Measurements from ENCODE around the gene RSPO3.

The RSPO3 gene

DNA sequence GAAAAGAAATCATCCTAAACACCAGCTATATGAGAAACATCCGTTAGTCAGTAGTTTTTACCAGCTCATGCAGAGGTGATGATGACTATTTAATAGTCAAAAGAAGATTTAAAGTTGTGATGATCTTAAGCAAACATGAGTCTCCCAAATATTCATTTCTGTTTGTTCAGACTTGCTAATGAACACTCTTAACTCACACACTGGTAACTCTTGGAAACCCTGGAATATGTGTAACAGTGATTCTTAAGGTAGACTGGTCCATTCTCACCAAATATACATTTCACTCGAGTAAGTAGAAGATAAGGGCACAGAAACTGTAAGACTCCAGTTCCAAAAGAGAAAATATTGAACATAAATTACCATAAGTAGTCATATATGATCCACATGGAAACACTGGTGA, 29.1 kb downstream of the RSPO3 start:
- TF ChIP-seq, protein P1, sequence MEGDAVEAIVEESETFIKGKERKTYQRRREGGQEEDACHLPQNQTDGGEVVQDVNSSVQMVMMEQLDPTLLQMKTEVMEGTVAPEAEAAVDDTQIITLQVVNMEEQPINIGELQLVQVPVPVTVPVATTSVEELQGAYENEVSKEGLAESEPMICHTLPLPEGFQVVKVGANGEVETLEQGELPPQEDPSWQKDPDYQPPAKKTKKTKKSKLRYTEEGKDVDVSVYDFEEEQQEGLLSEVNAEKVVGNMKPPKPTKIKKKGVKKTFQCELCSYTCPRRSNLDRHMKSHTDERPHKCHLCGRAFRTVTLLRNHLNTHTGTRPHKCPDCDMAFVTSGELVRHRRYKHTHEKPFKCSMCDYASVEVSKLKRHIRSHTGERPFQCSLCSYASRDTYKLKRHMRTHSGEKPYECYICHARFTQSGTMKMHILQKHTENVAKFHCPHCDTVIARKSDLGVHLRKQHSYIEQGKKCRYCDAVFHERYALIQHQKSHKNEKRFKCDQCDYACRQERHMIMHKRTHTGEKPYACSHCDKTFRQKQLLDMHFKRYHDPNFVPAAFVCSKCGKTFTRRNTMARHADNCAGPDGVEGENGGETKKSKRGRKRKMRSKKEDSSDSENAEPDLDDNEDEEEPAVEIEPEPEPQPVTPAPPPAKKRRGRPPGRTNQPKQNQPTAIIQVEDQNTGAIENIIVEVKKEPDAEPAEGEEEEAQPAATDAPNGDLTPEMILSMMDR (IDR thresholded peaks at IDR 0.05; ENCODE audit: insufficient read depth, low read depth, low read length, missing control alignments): no peak
- DNase-seq (ENCODE audit: low read depth): peak; percentile 4
- H3K4me3 ChIP-seq (ENCODE audit: low read length): no peak overlapping the region

DNA sequence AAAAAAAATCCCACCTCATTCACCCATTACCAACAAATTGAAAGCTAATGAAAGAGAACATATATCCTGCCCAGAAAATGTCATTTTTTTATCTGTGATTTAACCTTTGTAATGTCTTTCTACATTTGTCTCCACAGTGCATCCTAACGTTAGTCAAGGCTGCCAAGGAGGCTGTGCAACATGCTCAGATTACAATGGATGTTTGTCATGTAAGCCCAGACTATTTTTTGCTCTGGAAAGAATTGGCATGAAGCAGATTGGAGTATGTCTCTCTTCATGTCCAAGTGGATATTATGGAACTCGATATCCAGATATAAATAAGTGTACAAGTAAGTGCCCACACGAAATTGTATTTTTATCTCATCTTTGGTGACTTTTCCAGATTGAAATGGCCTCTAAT, 30.0 kb downstream of the RSPO3 start:
- no peak for DNase-seq (ENCODE audit: low read depth)
- no peak overlapping the region for H3K4me3 ChIP-seq (ENCODE audit: low read length)
- TF ChIP-seq, protein P1 (IDR thresholded peaks at IDR 0.05; ENCODE audit: insufficient read depth, low read depth, low read length, missing control alignments): no peak

DNA sequence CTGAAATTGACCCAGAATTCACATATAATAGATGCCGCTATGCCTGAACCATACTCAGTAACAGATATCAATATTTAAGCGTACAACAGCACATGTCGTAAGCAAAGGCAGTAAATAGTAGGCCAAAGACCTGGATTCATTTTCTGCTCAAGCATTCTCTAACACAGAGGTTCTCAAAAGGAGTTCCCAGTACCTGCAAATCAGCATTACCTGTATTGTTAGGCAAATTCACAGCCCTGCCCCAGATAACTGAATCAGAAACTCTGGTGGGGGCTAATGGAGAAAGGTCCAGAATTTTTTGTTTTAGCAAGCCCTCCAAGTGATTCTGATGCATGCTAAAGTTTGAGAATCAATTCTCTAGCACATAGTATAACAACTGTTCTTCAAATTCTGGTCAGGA, 36.0 kb downstream of the RSPO3 start:
- DNase-seq (ENCODE audit: low read depth): no peak
- TF ChIP-seq, protein P1 (IDR thresholded peaks at IDR 0.05; ENCODE audit: insufficient read depth, low read depth, low read length, missing control alignments): no peak
- no peak overlapping the region for H3K4me3 ChIP-seq (ENCODE audit: low read length)

DNA sequence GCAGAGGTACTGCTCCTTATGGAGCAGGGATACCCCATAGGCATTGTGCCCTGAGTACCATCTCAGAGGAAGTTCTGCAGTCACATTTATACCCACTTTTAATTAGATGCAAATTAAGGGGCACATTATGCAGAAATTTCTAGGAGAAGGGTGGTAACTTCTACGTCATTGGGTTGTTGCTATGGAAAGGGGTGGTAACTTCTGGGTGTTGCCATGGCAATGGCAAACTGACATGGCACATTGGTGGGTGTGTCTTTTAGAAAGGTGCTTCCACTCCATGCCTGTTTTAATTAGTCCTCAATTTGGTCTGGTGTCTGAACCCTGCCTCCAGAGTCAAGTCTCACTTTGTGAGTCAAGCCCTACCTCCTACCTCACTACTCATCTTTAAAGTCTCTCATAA, 42.0 kb downstream of the RSPO3 start:
- DNase-seq (ENCODE audit: low read depth): no peak
- TF ChIP-seq, protein P1 (IDR thresholded peaks at IDR 0.05; ENCODE audit: insufficient read depth, low read depth, low read length, missing control alignments): no peak
- no peak overlapping the region for H3K4me3 ChIP-seq (ENCODE audit: low read length)

DNA sequence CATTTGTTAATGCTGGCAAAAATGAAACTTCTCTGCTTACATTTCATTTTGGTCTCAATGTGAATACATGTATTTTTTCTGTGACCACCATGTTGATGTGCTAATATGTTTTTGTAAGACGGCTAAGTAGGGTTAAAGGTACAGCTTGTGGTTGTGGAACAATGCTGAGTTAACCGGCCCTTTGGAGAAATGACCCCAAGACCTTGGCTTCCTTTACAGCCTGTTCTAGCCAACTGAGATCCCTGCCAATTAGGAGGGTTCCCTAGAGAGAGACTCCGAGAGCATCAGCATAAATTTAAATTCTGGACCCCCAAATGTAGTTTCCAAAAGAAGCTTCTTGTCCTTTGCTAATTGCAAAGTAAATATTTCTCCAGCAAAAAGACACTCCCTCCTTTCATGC, 44.4 kb downstream of the RSPO3 start:
- TF ChIP-seq, protein P1 (IDR thresholded peaks at IDR 0.05; ENCODE audit: insufficient read depth, low read depth, low read length, missing control alignments): no peak
- DNase-seq (ENCODE audit: low read depth): no peak
- no peak overlapping the region for H3K4me3 ChIP-seq (ENCODE audit: low read length)

DNA sequence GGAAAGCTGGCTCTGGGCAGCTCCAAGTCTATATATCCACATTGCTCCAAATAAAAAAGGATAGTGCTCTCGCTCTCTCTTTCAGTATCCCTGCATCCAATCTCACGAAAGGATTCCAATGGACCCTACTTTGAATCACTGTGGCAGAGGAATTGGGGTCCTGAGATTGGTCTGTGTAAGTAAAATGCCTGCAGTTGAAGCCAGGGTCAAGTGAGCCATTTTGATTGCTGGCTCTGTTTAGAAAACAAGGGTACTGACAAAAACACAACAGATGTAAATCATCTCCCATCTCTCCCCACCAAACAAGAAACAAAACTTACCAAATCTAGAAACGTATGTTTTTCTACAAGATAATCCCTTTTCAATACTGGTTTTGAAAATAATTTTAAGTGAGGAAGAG, 45.6 kb downstream of the RSPO3 start:
- H3K4me3 ChIP-seq (ENCODE audit: low read length): no peak overlapping the region
- TF ChIP-seq, protein P1 (IDR thresholded peaks at IDR 0.05; ENCODE audit: insufficient read depth, low read depth, low read length, missing control alignments): no peak
- DNase-seq (ENCODE audit: low read depth): no peak

DNA sequence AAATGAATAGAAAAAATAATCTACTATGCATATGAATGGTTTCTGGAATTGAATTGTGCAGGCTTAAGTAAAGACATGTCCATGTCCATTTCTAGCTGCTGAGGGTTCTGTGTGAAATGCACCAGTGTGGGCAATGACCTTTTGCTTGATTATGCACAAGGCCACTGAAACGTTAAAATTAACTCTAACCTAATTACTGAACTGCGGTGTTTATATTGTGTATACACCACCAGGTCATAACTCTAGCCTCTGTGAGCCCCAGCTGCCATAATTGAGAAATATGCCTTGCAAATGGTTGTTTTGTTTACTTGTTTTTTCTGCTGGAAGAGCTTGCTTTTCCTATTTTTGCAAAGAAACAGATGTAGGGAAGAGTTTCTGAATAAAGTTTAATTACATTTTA, 46.1 kb downstream of the RSPO3 start:
- no peak overlapping the region for H3K4me3 ChIP-seq (ENCODE audit: low read length)
- no peak for DNase-seq (ENCODE audit: low read depth)
- TF ChIP-seq, protein P1 (IDR thresholded peaks at IDR 0.05; ENCODE audit: insufficient read depth, low read depth, low read length, missing control alignments): no peak

Data from epithelial cell of esophagus (primary cell).